ENCODE measurements around the gene FGFR1OP2.

The FGFR1OP2 gene

GRCh38 chr12:26918321-26919215, 19.7 kb upstream of the FGFR1OP2 start:
- peak overlapping the region; percentile 59 for H3K27ac ChIP-seq
- TF ChIP-seq CTCF (conservative IDR thresholded peaks at IDR 0.05) = peak; percentile 72

- TF ChIP-seq CTCF (conservative IDR thresholded peaks at IDR 0.05) = no peak
- peak overlapping the region; percentile 59 for H3K27ac ChIP-seq
Measured at GRCh38 chr12:26919216-26919555, 19.1 kb upstream of the FGFR1OP2 start.

GRCh38 chr12:26921886-26922285, 16.4 kb upstream of the FGFR1OP2 start:
- TF ChIP-seq CTCF (conservative IDR thresholded peaks at IDR 0.05) = no peak
- H3K27ac ChIP-seq = no peak overlapping the region

- TF ChIP-seq CTCF (conservative IDR thresholded peaks at IDR 0.05) = no peak
- no peak overlapping the region for H3K27ac ChIP-seq
Measured at GRCh38 chr12:26928661-26929060, 9.6 kb upstream of the FGFR1OP2 start.

- TF ChIP-seq CTCF (conservative IDR thresholded peaks at IDR 0.05) = no peak
- no peak overlapping the region for H3K27ac ChIP-seq
Measured at GRCh38 chr12:26929590-26929989, 8.7 kb upstream of the FGFR1OP2 start.

GRCh38 chr12:26935636-26936378, 2.5 kb upstream of the FGFR1OP2 start:
- TF ChIP-seq CTCF (conservative IDR thresholded peaks at IDR 0.05) = no peak
- H3K27ac ChIP-seq = no peak overlapping the region

All from VCaP (cell line).